GM18502 (cell line): ENCODE data around the gene TM9SF3.

ENCODE experiments used
- ATAC-seq: cut with Tn5 transposase; IDR thresholded peaks from one replicate; pipeline ENCODE4 v1.9.1; 2021; ENCODE audit warnings: mild to moderate bottlenecking; ENCODE audit not compliant: unreplicated experiment, poor library complexity

Gene TM9SF3

GRCh38 chr10:96513305-96513697 is 73.5 kb downstream of the TM9SF3 start:
- ATAC-seq: no peak

GRCh38 chr10:96512524-96513304 is 74.1 kb downstream of the TM9SF3 start:
- ATAC-seq: peak; percentile 4

- ATAC-seq: no peak
These were observed 75.5 kb downstream of the TM9SF3 start for GRCh38 chr10:96511044-96511945.

DNA sequence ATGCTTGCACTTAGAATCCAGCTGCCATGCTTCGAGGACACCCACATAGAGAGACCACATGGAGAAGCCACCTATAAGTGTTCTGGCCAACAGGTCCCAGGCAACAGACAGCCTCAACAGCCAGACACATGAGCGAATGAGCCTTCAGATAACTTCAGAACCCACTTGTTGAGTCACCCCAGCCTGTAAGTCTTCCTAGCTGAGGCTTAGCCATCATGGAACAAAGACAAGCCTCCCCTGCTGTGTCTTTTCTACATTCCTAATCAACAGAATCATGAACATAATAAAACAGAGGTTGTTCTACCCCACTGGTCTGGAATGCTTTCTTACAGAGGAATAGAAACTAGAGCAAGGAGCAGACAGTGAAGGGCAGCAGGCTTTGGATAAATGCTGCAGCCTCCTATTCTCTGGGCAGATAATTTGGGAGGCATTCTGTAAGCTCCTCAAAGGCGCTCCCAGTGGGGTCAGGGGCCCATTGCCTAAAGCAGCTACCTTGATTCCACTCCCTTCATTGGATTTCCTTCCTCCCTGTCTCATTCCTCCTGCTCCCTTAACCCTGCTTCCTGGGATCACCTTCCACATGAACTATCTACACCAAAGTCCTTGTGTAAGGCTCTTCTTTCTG is 77.7 kb downstream of the TM9SF3 start:
- ATAC-seq: no peak

- ATAC-seq: no peak
These were observed 79.8 kb downstream of the TM9SF3 start for GRCh38 chr10:96507044-96507443.

DNA sequence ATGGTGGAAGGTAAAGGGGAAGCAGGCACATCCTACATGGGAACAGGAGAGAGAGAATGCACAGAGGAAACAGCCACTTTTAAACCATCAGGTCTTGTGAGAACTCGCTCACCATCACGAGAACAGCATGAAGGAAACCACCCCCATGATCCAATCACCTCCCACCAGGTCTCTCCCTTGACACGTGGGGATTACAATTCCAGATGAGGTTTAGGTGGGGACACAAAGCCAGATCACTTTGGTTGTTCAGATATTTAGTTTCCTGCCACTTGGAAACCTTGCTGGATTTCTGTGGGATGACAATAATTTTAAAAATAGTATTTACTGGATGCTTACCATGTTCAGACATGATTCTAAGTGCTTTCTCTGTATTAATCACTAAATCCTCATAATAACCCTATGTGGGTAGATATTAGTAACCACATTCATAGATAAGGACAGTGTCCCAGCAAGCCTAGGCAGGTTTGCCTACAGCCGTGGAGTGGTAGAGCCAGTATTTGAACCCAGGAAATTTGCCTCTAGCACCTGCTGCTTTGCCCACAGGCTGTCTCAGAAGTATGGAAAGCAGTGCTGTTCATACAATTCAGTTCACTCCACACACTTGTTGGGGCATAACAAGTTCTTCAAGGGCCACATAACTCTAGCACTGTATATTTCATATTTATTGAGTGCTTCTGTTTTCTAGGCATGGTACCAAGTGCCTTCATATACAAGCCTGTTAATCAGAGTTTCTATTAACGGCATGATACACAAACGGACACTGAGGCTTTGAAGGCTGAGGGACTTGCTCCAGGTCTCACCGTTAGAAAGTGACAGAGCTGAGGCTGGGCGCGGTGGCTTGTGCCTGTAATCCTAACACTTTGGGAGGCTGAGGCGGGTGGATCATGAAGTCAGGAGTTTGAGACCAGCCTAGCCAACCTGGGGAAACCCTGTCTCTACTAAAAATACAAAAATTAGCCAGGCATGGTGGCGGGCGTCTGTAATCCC is 81.4 kb downstream of the TM9SF3 start:
- ATAC-seq: no peak

GRCh38 chr10:96502561-96503282 is 84.1 kb downstream of the TM9SF3 start:
- ATAC-seq: no peak

DNA sequence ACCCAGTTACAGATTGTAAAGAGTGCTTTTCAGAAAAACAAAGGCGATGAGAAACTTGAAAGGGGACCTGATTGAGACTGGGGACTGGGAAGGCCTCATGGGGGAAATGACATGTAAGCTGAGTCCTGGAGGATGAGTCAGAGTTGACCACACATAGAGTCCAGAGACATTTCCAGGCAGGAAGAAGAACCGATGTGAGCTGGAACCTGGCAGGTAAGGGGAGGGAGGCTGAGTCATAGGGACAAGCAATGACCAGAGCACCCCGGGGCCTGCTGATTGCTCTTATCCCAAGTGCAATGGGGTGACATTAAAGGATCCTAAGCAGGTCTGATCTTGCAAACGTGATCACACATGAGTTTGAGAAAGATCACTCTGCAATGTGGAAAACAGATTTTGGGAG is 84.8 kb downstream of the TM9SF3 start:
- ATAC-seq: no peak

DNA sequence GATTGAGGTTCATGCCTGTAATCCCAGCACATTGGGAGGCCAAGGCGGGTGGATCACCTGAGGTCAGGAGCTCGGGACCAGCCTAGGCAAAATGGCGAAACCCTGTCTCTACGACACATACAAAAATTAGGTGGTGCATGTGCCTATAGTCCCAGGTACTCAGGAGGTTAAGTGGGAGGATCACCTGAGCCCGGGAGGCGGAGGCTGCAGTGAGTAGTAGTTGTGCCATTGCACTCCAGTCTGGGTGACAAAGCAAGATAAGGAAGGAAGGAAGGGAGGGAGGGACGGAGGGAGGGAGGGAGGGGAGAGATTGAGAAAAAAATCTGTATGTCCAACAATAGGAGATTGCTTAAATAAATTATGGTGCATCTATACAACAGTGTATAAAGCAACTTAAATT is 86.3 kb downstream of the TM9SF3 start:
- ATAC-seq: no peak

GRCh38 chr10:96500050-96500449 is 86.8 kb downstream of the TM9SF3 start:
- ATAC-seq: no peak

DNA sequence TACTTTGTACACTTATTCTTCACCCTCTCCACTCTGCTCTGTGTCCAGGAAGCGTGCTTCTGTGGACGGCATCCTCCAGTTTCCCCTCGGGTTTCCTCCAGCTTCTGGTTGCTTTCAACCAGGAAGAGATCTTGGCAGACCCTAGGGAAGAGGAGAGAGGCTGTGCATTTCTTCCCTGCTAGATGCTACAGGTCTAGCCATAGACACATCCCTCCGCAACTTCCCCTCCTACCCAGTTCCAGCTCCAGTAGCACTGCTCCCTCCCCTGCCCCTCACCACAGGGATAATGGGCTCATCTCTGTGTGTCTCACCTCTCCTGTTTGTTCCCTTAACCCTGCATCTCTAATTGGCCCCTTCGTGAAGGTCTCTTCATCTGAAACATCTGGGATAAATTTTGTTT is 89.4 kb downstream of the TM9SF3 start:
- no peak for ATAC-seq

- no peak for ATAC-seq
These were observed 90.4 kb downstream of the TM9SF3 start for GRCh38 chr10:96496281-96496925.

DNA sequence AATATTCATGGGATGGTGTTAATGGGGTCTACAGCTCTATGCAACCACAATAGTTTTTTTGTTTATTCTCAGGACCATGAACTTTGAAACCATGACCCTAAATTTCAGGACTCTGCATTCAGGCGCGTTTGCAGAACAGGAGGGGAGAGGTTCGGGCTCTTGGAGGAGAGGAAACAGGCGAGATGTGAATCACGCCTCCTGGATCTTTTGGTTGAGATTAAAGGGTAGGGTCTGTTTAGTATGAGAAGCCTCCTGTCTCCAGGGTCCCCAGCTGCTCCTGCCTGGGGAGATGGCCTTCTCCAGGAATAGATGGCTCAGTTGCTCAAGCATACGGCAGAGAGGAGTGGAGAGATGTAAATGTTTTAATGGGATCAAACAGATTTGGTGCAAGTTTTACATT is 91.3 kb downstream of the TM9SF3 start:
- no peak for ATAC-seq

DNA sequence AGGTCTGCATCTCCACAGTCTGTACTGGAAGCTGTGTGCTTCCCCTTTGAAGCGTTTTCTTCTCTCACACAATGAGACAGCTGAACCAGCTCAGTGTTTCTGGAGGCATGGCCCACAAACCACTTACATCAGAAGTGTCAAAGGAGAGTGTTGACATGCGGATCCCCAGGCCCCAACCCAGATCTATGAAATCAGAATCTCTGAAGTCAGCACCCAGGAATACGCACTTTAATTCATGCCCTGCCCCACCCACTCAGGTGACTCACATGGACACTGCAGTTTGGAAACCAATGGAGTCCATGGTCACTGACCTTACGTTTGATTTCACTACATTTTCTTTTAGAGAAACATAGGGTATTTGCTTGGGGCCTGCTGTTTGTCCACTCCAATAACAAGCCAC is 92.1 kb downstream of the TM9SF3 start:
- no peak for ATAC-seq

- no peak for ATAC-seq
These were observed 92.8 kb downstream of the TM9SF3 start for GRCh38 chr10:96493871-96494525.

DNA sequence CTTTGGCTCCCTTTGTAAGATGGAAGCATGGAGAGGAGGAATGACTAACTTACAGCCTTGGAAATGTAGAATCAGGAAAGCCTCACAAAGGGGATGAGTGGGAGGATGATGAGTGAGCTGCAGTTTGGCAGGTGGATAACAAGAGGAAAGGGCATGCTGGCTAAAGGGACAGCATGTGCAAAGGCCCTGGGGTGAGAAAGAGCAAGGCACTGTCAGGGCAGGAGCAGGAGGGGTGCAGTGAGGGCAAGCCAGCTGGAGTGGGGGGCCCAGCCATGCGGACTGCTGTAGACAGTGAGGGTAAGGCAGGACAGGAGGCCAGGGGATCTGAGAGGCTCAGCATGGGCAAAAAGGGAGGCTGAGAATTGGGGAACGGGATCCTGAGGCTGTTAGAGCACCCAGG is 93.6 kb downstream of the TM9SF3 start:
- no peak for ATAC-seq

DNA sequence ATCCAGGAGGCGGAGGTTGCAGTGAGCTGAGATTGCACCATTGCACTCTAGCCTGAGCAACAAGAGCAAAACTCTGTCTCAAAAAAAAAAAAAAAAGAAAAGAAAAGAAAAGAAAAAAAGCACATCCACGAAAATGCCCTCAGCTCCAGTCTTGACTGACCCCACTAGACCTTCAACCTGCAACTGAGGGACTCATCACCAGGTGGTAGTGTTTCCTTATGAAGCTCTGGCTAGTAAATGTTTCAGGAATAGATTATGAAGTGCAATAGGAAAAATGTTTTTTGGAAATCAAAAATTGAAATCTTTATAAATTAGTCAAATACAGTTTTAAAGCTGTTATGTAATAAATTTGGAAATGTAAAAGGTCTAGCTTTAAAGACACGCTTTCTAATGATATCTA is 95.5 kb downstream of the TM9SF3 start:
- ATAC-seq: no peak
